Activated CD4-positive, alpha-beta T cell treated with anti-CD3 and anti-CD28 coated beads for 36 hours (primary cell): ENCODE data around the gene RTP4. TPM values are rescaled to one million over a fixed set of nuclear protein-coding genes. Genes with fewer than 3 reads are reported as not detected.

Experiments
- ATAC-seq: fragments of 200-7000 bp; cut with Tn5 transposase; one replicate; pipeline ENCODE4 v1.10.0; 2021; ENCODE audit warnings: mild to moderate bottlenecking, moderate library complexity
- CTCF ChIA-PET: fragments of 350-600 bp; sonication (Branson Sonifier 250); formaldehyde crosslinking; loops from one replicate; lab custom pipeline; 2021; ENCODE audit warnings: antibody characterized with exemption; lab: Charles Lee
- POLR2A ChIA-PET: fragments of 350-600 bp; sonication (Branson Sonifier 250); formaldehyde crosslinking; loops from one replicate; lab custom pipeline; 2021; ENCODE audit warnings: antibody characterized with exemption, inconsistent platforms; lab: Charles Lee
- DNase-seq: peaks from one replicate; pipeline ENCODE4 v3.0.0-alpha.2; 2020
- H3K27ac Mint-ChIP-seq: one replicate; pipeline ENCODE4 v1.8.0; 2021; ENCODE audit warnings: mixed read lengths
- H3K27me3 Mint-ChIP-seq: one replicate; pipeline ENCODE4 v1.8.0; 2021; ENCODE audit warnings: mixed read lengths
- H3K36me3 Mint-ChIP-seq: one replicate; pipeline ENCODE4 v1.8.0; 2021; ENCODE audit warnings: low read depth, mixed read lengths
- H3K4me1 Mint-ChIP-seq: one replicate; pipeline ENCODE4 v1.8.0; 2021; ENCODE audit warnings: mixed read lengths
- H3K4me3 Mint-ChIP-seq: one replicate; pipeline ENCODE4 v1.8.0; 2021; ENCODE audit warnings: mild to moderate bottlenecking, moderate library complexity, mixed read lengths
- H3K9me3 Mint-ChIP-seq: one replicate; pipeline ENCODE4 v1.8.0; 2021; ENCODE audit warnings: low read depth, mixed read lengths
- intact Hi-C, 2 experiments: fragments of 100-400 bp; cut with DNase I in 1 of 2; cut with micrococcal nuclease in 1 of 2; formaldehyde crosslinking; loops; one replicate each; pipeline versions ENCODE4 v1.14.2 to v1.15.1; 2022 to 2024; cut with DNase I, micrococcal nuclease
- total RNA-seq, 2 experiments: library from RNA; stranded (reverse); gene quantifications; one replicate each; pipeline ENCODE4 v1.2.3, GENCODE V29; 2021

RTP4 gene
- total RNA-seq, 2 experiments from 2014 or later = 2.0 to 3.1 TPM

DNA sequence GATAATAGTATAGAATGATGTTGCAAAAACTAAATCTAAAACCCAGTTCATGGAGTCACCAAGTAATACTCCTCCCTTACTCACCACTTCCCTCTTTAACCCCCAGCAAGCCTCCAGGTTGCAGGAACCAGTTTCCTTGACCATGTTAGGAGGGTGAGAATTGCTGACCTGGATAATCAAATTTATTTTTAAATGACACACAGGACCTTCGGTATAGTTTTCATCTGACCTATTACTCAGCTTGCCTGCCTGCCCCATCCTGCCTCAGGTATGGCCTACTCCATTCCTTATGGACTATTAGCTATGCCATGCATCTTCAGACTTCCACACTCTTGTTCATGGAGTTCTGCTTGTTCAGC lies 883 bp downstream of the RTP4 start:
- ATAC-seq (peak; percentile 30), DNase-seq (no peak)
- H3K9me3 Mint-ChIP-seq = no peaks in the 10 kb centered on the region
- ChIA-PET POLR2A (no interaction called here), CTCF (interaction anchor here (1.0 to 2.1 kb wide), 3 partner anchors 50 to 247 kb away, joined by 3 to 12 read pairs (median 8); no protein-coding TSS in a partner anchor)
- H3K36me3 Mint-ChIP-seq = peaks cover 37% of the 10 kb centered on the region
- peaks cover 27% of the 10 kb centered on the region for H3K4me1 Mint-ChIP-seq
- H3K27me3 Mint-ChIP-seq = no peaks in the 10 kb centered on the region
- peak overlapping the region; percentile 78 for H3K4me3 Mint-ChIP-seq
- intact Hi-C loops = no loop called here
- peak overlapping the region; percentile 93 for H3K27ac Mint-ChIP-seq

DNA sequence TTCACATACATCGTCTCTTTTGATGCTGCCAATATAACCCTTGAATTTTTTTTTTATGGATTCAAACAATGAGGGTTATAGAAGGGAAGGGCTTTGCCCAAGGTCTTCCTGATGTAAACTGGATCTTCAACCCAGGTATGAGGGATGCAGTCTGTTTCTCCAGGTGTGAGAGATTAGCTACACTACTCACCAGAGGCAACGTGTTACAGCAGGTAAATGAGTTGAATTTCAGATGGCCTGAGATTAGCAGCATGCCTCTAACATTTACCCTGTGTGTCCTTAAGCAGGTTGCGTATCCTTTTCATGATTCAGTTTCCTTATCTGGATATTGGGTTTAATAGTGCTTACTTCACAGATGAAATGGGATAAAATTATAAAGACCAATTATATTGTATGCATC lies 1.9 kb downstream of the RTP4 start:
- H3K27me3 Mint-ChIP-seq = no peaks in the 10 kb centered on the region
- peaks cover 2% of the 10 kb centered on the region for H3K9me3 Mint-ChIP-seq
- CTCF ChIA-PET = interaction anchor here (0.5 to 1.1 kb wide), 3 partner anchors 51 to 820 kb away, joined by 3 to 8 read pairs (median 4); no protein-coding TSS in a partner anchor
- no peak overlapping the region for H3K4me3 Mint-ChIP-seq
- intact Hi-C loops = no loop called here
- H3K36me3 Mint-ChIP-seq = peaks cover 42% of the 10 kb centered on the region
- POLR2A ChIA-PET = no interaction called here
- no peak for DNase-seq
- no peak overlapping the region for H3K27ac Mint-ChIP-seq
- no peak for ATAC-seq
- H3K4me1 Mint-ChIP-seq = peaks cover 27% of the 10 kb centered on the region

DNA sequence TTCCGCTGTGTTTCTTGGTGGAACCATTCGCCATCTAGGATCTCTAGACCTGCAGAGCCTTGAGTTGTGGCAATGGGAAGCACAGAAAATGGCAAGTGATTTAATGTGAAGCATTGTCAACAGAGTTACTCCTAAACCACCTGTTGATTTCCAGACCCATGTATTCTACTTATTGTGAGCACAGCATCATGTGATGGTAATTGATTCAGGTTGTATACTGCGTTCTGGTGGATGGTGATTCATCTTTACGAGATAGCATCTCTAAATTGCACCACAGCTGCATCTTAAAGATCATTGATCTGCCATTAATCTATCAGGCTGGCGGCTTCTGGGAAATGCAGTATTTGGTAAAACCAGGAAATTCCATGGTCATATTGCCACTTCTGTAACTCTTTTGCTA lies 7.4 kb downstream of the RTP4 start:
- H3K4me1 Mint-ChIP-seq = peaks cover 1% of the 10 kb centered on the region
- H3K36me3 Mint-ChIP-seq = peaks cover 36% of the 10 kb centered on the region

GRCh38 chr3:187377842-187378241 lies 9.7 kb downstream of the RTP4 start:
- Mint-ChIP-seq H3K9me3 (peaks cover 4% of the 10 kb centered on the region), H3K4me1 (no peaks in the 10 kb centered on the region), H3K27me3 (no peaks in the 10 kb centered on the region), H3K27ac (no peak overlapping the region), H3K4me3 (no peak overlapping the region), H3K36me3 (peaks cover 14% of the 10 kb centered on the region)
- intact Hi-C loops = no loop called here
- ChIA-PET CTCF (interaction anchor here (0.6 kb wide), 1 partner anchor 313 kb away, joined by 3 read pairs; no protein-coding TSS in a partner anchor), POLR2A (no interaction called here)
- ATAC-seq (no peak), DNase-seq (no peak)

More for the DNA sequence above, 7.4 kb downstream of the RTP4 start:
- ChIA-PET POLR2A (no interaction called here), CTCF (interaction anchor here (0.7 kb wide), 1 partner anchor 56 kb away, joined by 3 read pairs; no protein-coding TSS in a partner anchor)
- peaks cover 4% of the 10 kb centered on the region for H3K9me3 Mint-ChIP-seq
- H3K4me3 Mint-ChIP-seq = no peak overlapping the region
- no peaks in the 10 kb centered on the region for H3K27me3 Mint-ChIP-seq
- no peak for ATAC-seq
- no peak overlapping the region for H3K27ac Mint-ChIP-seq
- no peak for DNase-seq
- intact Hi-C loops = no loop called here

DNA sequence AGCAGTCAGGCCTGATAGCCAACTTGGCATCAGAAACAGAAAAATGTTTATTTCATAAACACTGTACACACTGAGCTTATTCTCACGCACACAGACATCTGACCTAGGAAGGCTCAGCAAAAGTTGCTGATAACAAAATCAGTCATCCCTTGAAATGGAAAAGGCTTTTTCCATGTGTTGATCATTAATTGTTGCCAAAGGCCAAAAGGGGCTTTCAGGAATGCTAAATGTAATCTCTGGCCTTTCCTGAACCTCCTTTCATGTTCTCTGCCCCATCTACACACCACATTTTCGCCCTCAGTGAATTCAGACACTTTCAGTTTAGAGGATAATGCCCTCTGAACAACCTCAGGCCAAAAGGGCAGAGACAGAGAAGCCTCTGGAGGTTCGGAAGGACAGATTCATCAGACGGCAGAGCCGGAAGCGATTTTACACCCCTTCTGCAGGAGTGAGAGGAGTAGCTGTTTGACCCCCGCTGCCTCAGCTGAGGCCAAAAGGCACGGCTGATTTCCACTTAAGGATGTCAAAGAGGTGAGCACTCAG lies 14.5 kb downstream of the RTP4 start:
- H3K27me3 Mint-ChIP-seq = peaks cover 7% of the 10 kb centered on the region
- intact Hi-C loops = no loop called here
- no peak overlapping the region for H3K27ac Mint-ChIP-seq
- no peaks in the 10 kb centered on the region for H3K36me3 Mint-ChIP-seq
- ChIA-PET POLR2A (interaction anchor here (1.0 kb wide), 1 partner anchor 14 kb away, joined by 3 read pairs; the partner anchor contains the start of gene RTP4), CTCF (no interaction called here)
- no peaks in the 10 kb centered on the region for H3K4me1 Mint-ChIP-seq
- H3K9me3 Mint-ChIP-seq = peaks cover 5% of the 10 kb centered on the region
- no peak overlapping the region for H3K4me3 Mint-ChIP-seq
- DNase-seq = no peak
- no peak for ATAC-seq

- ATAC-seq (no peak), DNase-seq (no peak)
- Mint-ChIP-seq H3K27me3 (peaks cover 9% of the 10 kb centered on the region), H3K4me1 (no peaks in the 10 kb centered on the region), H3K27ac (no peak overlapping the region), H3K4me3 (no peak overlapping the region), H3K36me3 (no peaks in the 10 kb centered on the region), H3K9me3 (peaks cover 7% of the 10 kb centered on the region)
- ChIA-PET POLR2A (no interaction called here), CTCF (interaction anchor here (0.9 kb wide), 1 partner anchor 9 kb away, joined by 3 read pairs; no protein-coding TSS in a partner anchor)
- intact Hi-C loops = no loop called here
Measured at GRCh38 chr3:187383246-187383645, 15.1 kb downstream of the RTP4 start.

- ATAC-seq = no peak
- Mint-ChIP-seq H3K36me3 (no peaks in the 10 kb centered on the region), H3K4me1 (no peaks in the 10 kb centered on the region), H3K27ac (no peak overlapping the region), H3K27me3 (peaks cover 13% of the 10 kb centered on the region), H3K9me3 (peaks cover 9% of the 10 kb centered on the region), H3K4me3 (no peak overlapping the region)
- CTCF ChIA-PET = interaction anchor here (0.5 kb wide), 1 partner anchor 106 kb away, joined by 3 read pairs; no protein-coding TSS in a partner anchor
- no peak for DNase-seq
- intact Hi-C loops = no loop called here
- POLR2A ChIA-PET = no interaction called here
Measured at GRCh38 chr3:187385296-187385695, 17.1 kb downstream of the RTP4 start.

DNA sequence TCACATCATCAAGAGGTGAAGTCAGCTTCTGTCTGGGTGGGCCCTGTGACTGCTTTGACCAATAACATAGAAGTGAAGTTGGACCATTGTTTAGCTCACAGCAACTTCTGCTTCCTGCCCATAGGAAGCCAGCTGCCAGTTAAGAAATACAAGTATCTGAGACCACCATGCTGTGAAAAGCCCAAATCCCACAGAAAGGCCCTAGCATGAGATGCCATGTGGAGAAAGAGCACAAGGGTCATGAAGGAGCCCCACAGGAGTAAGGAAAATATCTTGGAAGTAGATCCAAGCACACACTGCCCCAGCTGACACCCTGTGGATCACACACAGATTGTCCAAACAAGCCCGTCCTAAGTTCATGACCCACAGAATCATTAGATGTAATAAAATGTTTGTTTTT lies 28.5 kb downstream of the RTP4 start:
- no peak overlapping the region for H3K27ac Mint-ChIP-seq
- ChIA-PET POLR2A (no interaction called here), CTCF (interaction anchor here (0.6 to 1.1 kb wide), 3 partner anchors 9 to 176 kb away, joined by 3 read pairs; no protein-coding TSS in a partner anchor)
- H3K4me1 Mint-ChIP-seq = no peaks in the 10 kb centered on the region
- H3K9me3 Mint-ChIP-seq = no peaks in the 10 kb centered on the region
- no peak overlapping the region for H3K4me3 Mint-ChIP-seq
- peaks cover 11% of the 10 kb centered on the region for H3K27me3 Mint-ChIP-seq
- DNase-seq (no peak), ATAC-seq (no peak)
- intact Hi-C loops = no loop called here
- H3K36me3 Mint-ChIP-seq = no peaks in the 10 kb centered on the region

DNA sequence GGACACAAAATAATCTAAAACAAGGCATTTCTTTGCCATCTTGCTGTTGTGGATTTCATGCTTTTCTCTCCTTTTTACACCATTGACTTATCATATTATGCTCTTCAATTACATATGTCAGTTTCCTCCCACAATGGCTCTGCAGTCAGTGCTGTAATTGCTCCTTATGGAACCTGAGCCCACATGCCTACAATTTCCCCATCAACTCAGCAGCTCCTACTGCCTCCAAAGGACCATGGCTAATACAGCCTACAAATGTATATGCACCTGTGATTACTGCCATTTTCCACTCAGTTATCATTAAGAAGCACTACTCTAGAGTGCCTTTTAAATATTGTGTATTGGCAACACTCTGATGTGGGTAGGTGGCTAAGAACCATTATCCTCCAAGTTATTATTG lies 30.8 kb downstream of the RTP4 start:
- ChIA-PET POLR2A (no interaction called here), CTCF (interaction anchor here (2.1 kb wide), 1 partner anchor 9 kb away, joined by 8 read pairs; no protein-coding TSS in a partner anchor)
- Mint-ChIP-seq H3K27me3 (peaks cover 15% of the 10 kb centered on the region), H3K9me3 (no peaks in the 10 kb centered on the region), H3K36me3 (no peaks in the 10 kb centered on the region), H3K4me1 (no peaks in the 10 kb centered on the region), H3K27ac (no peak overlapping the region), H3K4me3 (no peak overlapping the region)
- DNase-seq = no peak
- no peak for ATAC-seq
- intact Hi-C loops = no loop called here

GRCh38 chr3:187400756-187401155 lies 32.6 kb downstream of the RTP4 start:
- ATAC-seq (no peak), DNase-seq (no peak)
- no peaks in the 10 kb centered on the region for H3K4me1 Mint-ChIP-seq
- peaks cover 15% of the 10 kb centered on the region for H3K27me3 Mint-ChIP-seq
- POLR2A ChIA-PET = no interaction called here
- intact Hi-C loops = no loop called here
- H3K4me3 Mint-ChIP-seq = no peak overlapping the region
- no peak overlapping the region for H3K27ac Mint-ChIP-seq
- CTCF ChIA-PET = no interaction called here
- H3K9me3 Mint-ChIP-seq = no peaks in the 10 kb centered on the region
- no peaks in the 10 kb centered on the region for H3K36me3 Mint-ChIP-seq

DNA sequence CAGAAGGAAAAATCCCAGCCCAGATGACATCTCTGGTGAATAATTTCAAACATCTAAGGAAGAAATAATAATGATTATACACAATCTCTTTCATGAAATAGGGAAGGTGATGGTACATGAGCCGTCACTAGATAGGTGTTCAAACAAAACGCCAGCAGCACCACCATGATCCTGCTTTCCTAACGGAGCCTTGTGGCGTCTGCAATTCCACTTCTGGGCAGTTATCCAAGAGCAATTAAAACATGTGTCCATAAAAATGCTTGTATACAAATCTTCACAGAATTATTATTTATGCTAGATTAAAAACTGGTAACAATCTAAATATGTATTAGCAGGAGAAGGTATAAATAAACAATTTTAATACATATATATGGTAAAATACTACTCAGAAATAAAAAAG lies 33.7 kb downstream of the RTP4 start:
- H3K27ac Mint-ChIP-seq = no peak overlapping the region
- no peaks in the 10 kb centered on the region for H3K4me1 Mint-ChIP-seq
- peaks cover 10% of the 10 kb centered on the region for H3K27me3 Mint-ChIP-seq
- DNase-seq (no peak), ATAC-seq (no peak)
- POLR2A ChIA-PET = no interaction called here
- no peaks in the 10 kb centered on the region for H3K9me3 Mint-ChIP-seq
- intact Hi-C loops = no loop called here
- H3K36me3 Mint-ChIP-seq = no peaks in the 10 kb centered on the region
- no peak overlapping the region for H3K4me3 Mint-ChIP-seq
- CTCF ChIA-PET = no interaction called here

DNA sequence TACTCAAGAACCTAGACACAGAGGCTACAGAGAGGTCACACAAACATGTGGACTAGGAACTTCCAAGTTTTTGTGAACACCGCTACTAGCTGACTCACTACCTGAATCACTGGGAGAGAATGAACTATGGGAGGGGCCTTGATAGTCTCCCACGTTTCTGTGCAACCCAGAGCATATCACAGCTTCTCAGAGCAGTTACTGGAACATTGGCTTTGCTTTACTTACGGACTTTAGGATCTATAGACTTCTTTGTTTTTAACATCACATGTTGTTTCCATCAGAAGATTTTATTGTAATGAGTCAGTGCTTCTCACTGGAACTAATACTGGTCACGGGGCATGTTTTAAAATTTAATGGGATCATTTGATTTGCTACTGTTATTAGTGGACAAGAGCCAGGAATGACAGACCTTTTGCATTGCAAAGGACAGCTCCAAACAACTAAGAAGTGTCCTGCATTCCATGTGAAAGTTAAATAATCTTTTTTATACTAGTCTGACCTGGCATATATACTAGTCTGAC lies 35.6 kb downstream of the RTP4 start:
- H3K27me3 Mint-ChIP-seq = peaks cover 18% of the 10 kb centered on the region
- no peaks in the 10 kb centered on the region for H3K4me1 Mint-ChIP-seq
- intact Hi-C loops = no loop called here
- ChIA-PET POLR2A (no interaction called here), CTCF (no interaction called here)
- ATAC-seq = no peak
- H3K27ac Mint-ChIP-seq = no peak overlapping the region
- H3K36me3 Mint-ChIP-seq = no peaks in the 10 kb centered on the region
- no peaks in the 10 kb centered on the region for H3K9me3 Mint-ChIP-seq
- H3K4me3 Mint-ChIP-seq = no peak overlapping the region
- no peak for DNase-seq
